Lower lobe of right lung (tissue), 2 donors: ENCODE measurements around the gene MED22. TPM values are rescaled to one million over a fixed set of nuclear protein-coding genes. Genes with fewer than 3 reads are reported as not detected.
A peak's percentile ranks its signal among the peaks of the same experiment; 100 is the strongest.
"Not testable (repeated sequence)": the region's sequence is repeated elsewhere in the genome, so short reads cannot be mapped to it uniquely, and the experiment has no call there.

ENCODE experiments used
- ATAC-seq, 2 donors: fragments of 200-7000 bp; cut with Tn5 transposase; one replicate each; pipeline ENCODE4 v1.9.1; 2020 to 2022; ENCODE audit warnings: mild to moderate bottlenecking in 2 of 2, moderate library complexity in 2 of 2
- DNase-seq: peaks from one replicate; pipeline ENCODE4 v3.0.0-alpha.2; 2020
- H3K27ac ChIP-seq: fragments of 200-600 bp; one replicate; pipeline ENCODE4 v1.8.0; 2022
- H3K27me3 ChIP-seq: fragments of 200-600 bp; one replicate; pipeline ENCODE4 v1.8.0; 2022; ENCODE audit warnings: low read depth
- H3K36me3 ChIP-seq: fragments of 200-600 bp; one replicate; pipeline ENCODE4 v1.8.0; 2022; ENCODE audit warnings: mild to moderate bottlenecking
- H3K4me1 ChIP-seq: fragments of 200-600 bp; one replicate; pipeline ENCODE4 v1.8.0; 2022
- H3K4me3 ChIP-seq: fragments of 200-600 bp; one replicate; pipeline ENCODE4 v1.8.0; 2022; ENCODE audit warnings: mild to moderate bottlenecking
- H3K9me3 ChIP-seq: fragments of 200-600 bp; one replicate; pipeline ENCODE4 v1.8.0; 2022
- CTCF ChIP-seq: fragments of 200-600 bp; IDR thresholded peaks from one replicate; pipeline ENCODE4 v1.8.0; 2022; ENCODE audit warnings: antibody characterized with exemption, mild to moderate bottlenecking
- intact Hi-C: fragments of 100-400 bp; cut with DNase I; formaldehyde crosslinking; loops from one replicate; pipeline ENCODE4 v1.11.0; 2022
- long read RNA-seq: library from polyadenylated mRNA; unstranded; transcript quantifications from one replicate; pipeline ENCODE4 v2.0.0, GENCODE V29; 2021
- total RNA-seq: library from RNA; stranded (reverse); fragmentation: NEBNext Ultra II Directional; extraction: Animal tissue kit (Norgen Biotek cat#: 25700); gene quantifications from one replicate; pipeline ENCODE4 v1.2.1, GENCODE V29; 2021
- donor health status: DM: no; HTN: yes; CAD: no; lungs with severe emphysema.

MED22 gene
- total RNA-seq = 24.4 TPM
- long read RNA-seq, transcript MED22-209 (4 exons, 3,867 nt) = major isoform, 14 of 35 reads
- long read RNA-seq, partial matches to known transcripts = 2 of 35 reads
- long read RNA-seq, other reads (novel, unspliced or antisense) = 17 of 35 reads

- H3K4me3 ChIP-seq = peak within 1 kb of the TSS; percentile 93
- ATAC-seq = peak; percentile 94 to 96
- peaks cover 30% of the 10 kb centered on the region for H3K4me1 ChIP-seq
- H3K9me3 ChIP-seq = no peaks in the 10 kb centered on the region
- H3K27me3 ChIP-seq = no peaks in the 10 kb centered on the region
- H3K36me3 ChIP-seq = peaks cover 75% of the 10 kb centered on the region
- intact Hi-C loops = no loop called here
- no peak for TF ChIP-seq CTCF
- H3K27ac ChIP-seq = peak within 1 kb of the TSS; percentile 92
- peak; percentile 95 for DNase-seq
These were observed at the start of gene MED22, which contains the start of gene RPL7A for GRCh38 chr9:133347985-133348717. TSS of gene MED22 (minus strand) at chr9:133348131. CDS start at chr9:133346662, 1,469 bp downstream. TSS of gene RPL7A (plus strand) at chr9:133348218. CDS start at chr9:133348244, 26 bp downstream.

GRCh38 chr9:133397370-133397769 lies 49.4 kb upstream of the MED22 start:
- Histone ChIP-seq H3K4me3 (no peak overlapping the region), H3K27me3 (peaks cover 9% of the 10 kb centered on the region), H3K27ac (no peak overlapping the region), H3K4me1 (no peaks in the 10 kb centered on the region), H3K9me3 (no peaks in the 10 kb centered on the region), H3K36me3 (no peaks in the 10 kb centered on the region)
- TF ChIP-seq CTCF = no peak
- ATAC-seq = no peak
- DNase-seq = no peak
- intact Hi-C loops = no loop called here

- Histone ChIP-seq H3K27ac (no peak overlapping the region), H3K36me3 (no peaks in the 10 kb centered on the region), H3K9me3 (no peaks in the 10 kb centered on the region), H3K4me3 (no peak overlapping the region), H3K4me1 (no peaks in the 10 kb centered on the region), H3K27me3 (peaks cover 9% of the 10 kb centered on the region)
- intact Hi-C loops = no loop called here
- DNase-seq = no peak
- peak; percentile 20 for TF ChIP-seq CTCF
- ATAC-seq = no peak
These were observed 49.0 kb upstream of the MED22 start for GRCh38 chr9:133396952-133397351.

- Histone ChIP-seq H3K4me3 (no peak overlapping the region), H3K27ac (no peak overlapping the region), H3K4me1 (no peaks in the 10 kb centered on the region), H3K27me3 (peaks cover 9% of the 10 kb centered on the region), H3K9me3 (no peaks in the 10 kb centered on the region), H3K36me3 (no peaks in the 10 kb centered on the region)
- no peak for TF ChIP-seq CTCF
- DNase-seq (no peak), ATAC-seq (no peak)
- intact Hi-C loops = no loop called here
These were observed 46.8 kb upstream of the MED22 start for GRCh38 chr9:133394687-133395271.

- Histone ChIP-seq H3K4me3 (no peak overlapping the region), H3K36me3 (no peaks in the 10 kb centered on the region), H3K9me3 (no peaks in the 10 kb centered on the region), H3K4me1 (no peaks in the 10 kb centered on the region), H3K27ac (no peak overlapping the region), H3K27me3 (peaks cover 9% of the 10 kb centered on the region)
- TF ChIP-seq CTCF = no peak
- DNase-seq (no peak), ATAC-seq (no peak)
- intact Hi-C loops = no loop called here
These were observed 45.5 kb upstream of the MED22 start for GRCh38 chr9:133393399-133393798.

- H3K36me3 ChIP-seq, H3K9me3 ChIP-seq, intact Hi-C loops, H3K27me3 ChIP-seq, H3K4me3 ChIP-seq, ATAC-seq, H3K4me1 ChIP-seq, DNase-seq, H3K27ac ChIP-seq: not testable (repeated sequence)
These were observed 44.4 kb upstream of the MED22 start for GRCh38 chr9:133392308-133392707.

GRCh38 chr9:133391449-133391848 lies 43.5 kb upstream of the MED22 start:
- peak; percentile 32 to 43 for ATAC-seq
- H3K36me3 ChIP-seq, intact Hi-C loops, DNase-seq, H3K4me1 ChIP-seq, H3K9me3 ChIP-seq, H3K27me3 ChIP-seq, H3K4me3 ChIP-seq, H3K27ac ChIP-seq: not testable (repeated sequence)
